ENCODE data around the gene PUS7L. TPM values are rescaled to one million over a fixed set of nuclear protein-coding genes. Genes with fewer than 3 reads are reported as not detected.
"Not testable (repeated sequence)": the region's sequence is repeated elsewhere in the genome, so short reads cannot be mapped to it uniquely, and the experiment has no call there.

The PUS7L gene
- polyA plus RNA-seq, 3 donors: 1.6 to 14.5 (median 13.0) TPM

DNA sequence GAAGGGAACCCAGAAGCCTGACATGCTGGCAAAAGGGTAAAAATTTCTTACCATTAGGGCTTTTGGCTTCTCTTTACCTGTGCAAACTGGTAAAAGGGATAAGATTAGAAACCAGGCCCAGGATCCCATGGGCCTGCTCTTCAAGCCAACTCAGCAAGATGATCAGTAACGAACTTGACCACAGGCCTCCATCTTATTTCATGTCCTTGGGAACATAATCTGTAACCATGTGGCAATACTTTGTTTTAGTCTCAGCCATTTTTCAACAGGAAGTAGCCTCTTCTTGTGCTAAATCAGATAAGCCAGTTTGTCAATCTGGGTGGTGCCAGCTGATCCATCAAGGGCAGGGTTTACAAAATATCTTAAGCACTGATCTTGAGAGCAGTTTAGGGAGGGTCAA is 57.4 kb downstream of the PUS7L start:
- H3K9me3 Mint-ChIP-seq; H3K4me2 ChIP-seq (replicated peaks; ENCODE audit: extremely low read depth, low read length, poor library complexity, severe bottlenecking); H3K9me3 ChIP-seq (replicated peaks in 1 of 2; ENCODE audit: control insufficient read depth in 1 of 2, insufficient read depth in 1 of 2, low read length in 2 of 2); DNase-seq; H3K27me3 Mint-ChIP-seq (ENCODE audit: low read depth in 3 of 3); H3K4me3 Mint-ChIP-seq; H3K36me3 Mint-ChIP-seq; intact Hi-C loops (cut with micrococcal nuclease); H2AFZ ChIP-seq (ENCODE audit: insufficient read depth, low read depth, low read length, poor library complexity, severe bottlenecking); H3K27ac Mint-ChIP-seq; H3K4me3 ChIP-seq (replicated peaks in 1 of 3; ENCODE audit: low read depth in 2 of 3, low read length in 3 of 3); H3K27me3 ChIP-seq (ENCODE audit: control insufficient read depth in 2 of 2, insufficient read depth in 2 of 2, low read length in 2 of 2); H3K79me2 ChIP-seq (ENCODE audit: insufficient read depth, low read length); H3K27ac ChIP-seq (ENCODE audit: low read depth in 1 of 2, low read length in 2 of 2); H3K4me1 ChIP-seq (ENCODE audit: control insufficient read depth in 1 of 2, insufficient read depth in 2 of 2, low read length in 2 of 2); H3K36me3 ChIP-seq (replicated peaks in 1 of 2; ENCODE audit: control insufficient read depth in 1 of 2, insufficient read depth in 2 of 2, low read length in 2 of 2); H3K9ac ChIP-seq (ENCODE audit: insufficient read depth, low read length, poor library complexity, severe bottlenecking); H4K20me1 ChIP-seq (ENCODE audit: insufficient read depth, low read length); H3K4me1 Mint-ChIP-seq: not testable (repeated sequence)
- WGBS (ENCODE audit: insufficient coverage): 67% methylated on average over 1 of the region's 1 CpG

DNA sequence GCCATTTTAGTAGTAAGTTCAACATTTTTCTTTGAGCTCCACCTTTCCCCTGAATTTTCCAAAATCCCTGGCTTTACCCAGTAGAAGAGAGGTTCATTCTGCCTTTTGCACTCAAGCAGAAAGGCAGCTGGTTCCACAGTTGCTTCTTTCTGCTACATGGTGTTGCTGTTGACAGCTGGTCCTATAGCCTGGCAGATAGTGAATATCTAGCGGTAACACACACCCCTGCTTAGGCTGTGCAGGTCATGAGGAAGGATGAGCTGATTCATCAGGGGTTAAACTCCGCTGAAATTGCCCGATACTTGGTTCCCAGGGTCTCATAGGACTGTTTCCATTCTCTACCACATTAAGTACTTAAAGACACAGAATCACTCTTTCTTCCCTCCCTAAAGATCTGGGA is 62.4 kb downstream of the PUS7L start:
- TF ChIP-seq, protein P1, sequence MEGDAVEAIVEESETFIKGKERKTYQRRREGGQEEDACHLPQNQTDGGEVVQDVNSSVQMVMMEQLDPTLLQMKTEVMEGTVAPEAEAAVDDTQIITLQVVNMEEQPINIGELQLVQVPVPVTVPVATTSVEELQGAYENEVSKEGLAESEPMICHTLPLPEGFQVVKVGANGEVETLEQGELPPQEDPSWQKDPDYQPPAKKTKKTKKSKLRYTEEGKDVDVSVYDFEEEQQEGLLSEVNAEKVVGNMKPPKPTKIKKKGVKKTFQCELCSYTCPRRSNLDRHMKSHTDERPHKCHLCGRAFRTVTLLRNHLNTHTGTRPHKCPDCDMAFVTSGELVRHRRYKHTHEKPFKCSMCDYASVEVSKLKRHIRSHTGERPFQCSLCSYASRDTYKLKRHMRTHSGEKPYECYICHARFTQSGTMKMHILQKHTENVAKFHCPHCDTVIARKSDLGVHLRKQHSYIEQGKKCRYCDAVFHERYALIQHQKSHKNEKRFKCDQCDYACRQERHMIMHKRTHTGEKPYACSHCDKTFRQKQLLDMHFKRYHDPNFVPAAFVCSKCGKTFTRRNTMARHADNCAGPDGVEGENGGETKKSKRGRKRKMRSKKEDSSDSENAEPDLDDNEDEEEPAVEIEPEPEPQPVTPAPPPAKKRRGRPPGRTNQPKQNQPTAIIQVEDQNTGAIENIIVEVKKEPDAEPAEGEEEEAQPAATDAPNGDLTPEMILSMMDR (IDR thresholded peaks at IDR 0.05): no peak
- Mint-ChIP-seq H3K9me3 (peaks cover 0 to 4% (median 3%) of the 10 kb centered on the region in 7 donors), H3K4me1 (no peaks in the 10 kb centered on the region), H3K4me3 (no peak overlapping the region), H3K36me3 (no peaks in the 10 kb centered on the region), H3K27ac (no peak overlapping the region), H3K27me3 (ENCODE audit: low read depth in 3 of 3) (peaks cover 0 to 2% (median 0%) of the 10 kb centered on the region in 3 donors)
- Histone ChIP-seq H2AFZ (ENCODE audit: insufficient read depth, low read depth, low read length, poor library complexity, severe bottlenecking) (no peak overlapping the region), H3K9me3 (replicated peaks in 1 of 2; ENCODE audit: control insufficient read depth in 1 of 2, insufficient read depth in 1 of 2, low read length in 2 of 2) (no peaks in the 10 kb centered on the region), H3K4me2 (replicated peaks; ENCODE audit: extremely low read depth, low read length, poor library complexity, severe bottlenecking) (no peak overlapping the region), H3K9ac (ENCODE audit: insufficient read depth, low read length, poor library complexity, severe bottlenecking) (no peak overlapping the region), H3K27me3 (ENCODE audit: control insufficient read depth in 2 of 2, insufficient read depth in 2 of 2, low read length in 2 of 2) (no peaks in the 10 kb centered on the region), H3K36me3 (replicated peaks in 1 of 2; ENCODE audit: control insufficient read depth in 1 of 2, insufficient read depth in 2 of 2, low read length in 2 of 2) (no peaks in the 10 kb centered on the region), H3K79me2 (ENCODE audit: insufficient read depth, low read length) (no peaks in the 10 kb centered on the region), H4K20me1 (ENCODE audit: insufficient read depth, low read length) (no peaks in the 10 kb centered on the region), H3K27ac (ENCODE audit: low read depth in 1 of 2, low read length in 2 of 2) (no peak overlapping the region), H3K4me1 (ENCODE audit: control insufficient read depth in 1 of 2, insufficient read depth in 2 of 2, low read length in 2 of 2) (no peaks in the 10 kb centered on the region), H3K4me3 (replicated peaks in 1 of 3; ENCODE audit: low read depth in 2 of 3, low read length in 3 of 3) (no peak overlapping the region)
- no CpG with 5 or more reads among the region's 3 CpGs for WGBS (ENCODE audit: insufficient coverage)
- intact Hi-C loops (cut with micrococcal nuclease): no loop called here
- no peak for DNase-seq
